Naive thymus-derived CD8-positive, alpha-beta T cell (primary cell): ENCODE data around the gene TRMT112. TPM values are rescaled to one million over a fixed set of nuclear protein-coding genes. Genes with fewer than 3 reads are reported as not detected.
A peak's percentile ranks its signal among the peaks of the same experiment; 100 is the strongest.

Experiments used
- ATAC-seq, 2 donors: fragments of 150-1000 bp; cut with Tn5 transposase in 1 of 2; sonication (Bioruptor Pico), chemical (Tn5 transposase) in 1 of 2; 1 replicate in 1 of 2; 2 replicates in 1 of 2; pipeline ENCODE4 v1.10.0; 2021; ENCODE audit warnings: mild to moderate bottlenecking in 2 of 2, moderate library complexity in 2 of 2
- POLR2A ChIA-PET: fragments of 350-600 bp; sonication (Branson Sonifier 250); formaldehyde crosslinking; loops from one replicate; lab custom pipeline; 2021; ENCODE audit warnings: antibody characterized with exemption; lab: Charles Lee
- DNase-seq, 10 donors: peaks; one replicate each; pipeline versions ENCODE4 v3.0.0 to v3.0.0-alpha.2; 2020 to 2022
- H3K27ac Mint-ChIP-seq, 10 donors: one replicate each; pipeline ENCODE4 v1.8.0; 2020 to 2022; ENCODE audit warnings: mild to moderate bottlenecking in 10 of 10, mixed read lengths in 10 of 10, moderate library complexity in 4 of 10, inconsistent platforms in 1 of 10
- H3K27me3 Mint-ChIP-seq, 5 donors: one replicate each; pipeline ENCODE4 v1.8.0; 2021 to 2022; ENCODE audit warnings: mixed read lengths in 5 of 5
- H3K36me3 Mint-ChIP-seq, 3 donors: one replicate each; pipeline ENCODE4 v1.8.0; 2020 to 2022; ENCODE audit warnings: mixed read lengths in 3 of 3, mild to moderate bottlenecking in 2 of 3, inconsistent platforms in 1 of 3
- H3K4me1 Mint-ChIP-seq, 4 donors: one replicate each; pipeline ENCODE4 v1.8.0; 2021 to 2022; ENCODE audit warnings: mixed read lengths in 4 of 4
- H3K4me3 Mint-ChIP-seq, 10 donors: one replicate each; pipeline ENCODE4 v1.8.0; 2020 to 2022; ENCODE audit warnings: mild to moderate bottlenecking in 10 of 10, mixed read lengths in 10 of 10, moderate library complexity in 6 of 10, inconsistent platforms in 1 of 10
- H3K9me3 Mint-ChIP-seq, 9 donors: one replicate each; pipeline ENCODE4 v1.8.0; 2020 to 2022; ENCODE audit warnings: mixed read lengths in 9 of 9, mild to moderate bottlenecking in 3 of 9, inconsistent platforms in 1 of 9, moderate library complexity in 1 of 9
- microRNA-seq: library from miRNA; unstranded; fragments of <30 nt; microRNA quantifications from one replicate; pipeline ENCODE4 v1.2.0, GENCODE V29; 2022; ENCODE audit warnings: borderline microRNAs expressed
- polyA plus RNA-seq, 3 donors: library from polyadenylated mRNA; unstranded; fragments of 300-500 nt; fragmentation: Illumina TruSeq; gene quantifications; one replicate each; pipeline ENCODE4 v1.2.3, GENCODE V29; 2021
- total RNA-seq, 8 experiments: library from RNA in 2 of 8; stranded (reverse) in 2 of 8; gene quantifications; one replicate each; pipeline ENCODE4 v1.2.3 and lab custom pipeline; 2021 to 2026

The TRMT112 gene
- total and polyA plus RNA-seq, 5 experiments from 2014 or later = 159 to 524 (median 509) TPM

DNA sequence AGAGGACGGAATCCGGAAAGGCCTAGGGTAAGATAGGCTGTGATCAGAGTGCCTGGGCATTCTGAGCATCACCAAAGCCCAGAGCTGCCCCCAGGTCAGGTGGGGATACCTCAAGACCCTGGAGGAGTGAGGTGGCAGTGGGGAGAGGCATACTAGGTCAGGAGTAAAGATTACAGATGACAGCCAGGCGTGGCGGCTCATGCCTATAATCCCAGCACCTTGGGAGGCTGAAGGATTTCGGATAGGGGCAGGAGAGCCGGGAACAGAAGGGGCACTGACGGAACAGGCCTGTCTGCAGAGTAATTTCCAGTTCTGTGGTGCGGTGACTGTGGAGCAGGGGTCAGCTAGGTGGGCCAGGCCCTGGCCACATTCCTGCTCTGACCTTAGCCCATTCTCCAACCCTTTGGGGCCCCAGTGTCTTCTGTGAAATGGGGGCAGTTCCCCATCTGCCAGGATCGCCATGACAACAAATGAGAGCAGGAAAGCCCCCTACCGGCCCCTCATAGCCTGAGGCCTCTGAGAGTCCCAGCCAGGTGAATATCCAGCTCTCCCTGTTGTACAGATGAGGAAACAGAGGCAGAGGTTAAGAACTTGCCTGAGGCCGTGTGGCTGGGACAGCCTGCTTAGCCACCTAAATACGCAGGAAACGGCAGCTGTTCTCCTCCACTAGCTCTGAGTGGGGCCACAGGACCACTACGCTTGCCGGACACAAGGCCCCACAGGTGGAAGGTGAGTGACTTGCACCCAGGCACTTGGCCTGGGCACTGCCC is 42.1 kb downstream of the TRMT112 start:
- H3K9me3 Mint-ChIP-seq = no peaks in the 10 kb centered on the region
- H3K4me1 Mint-ChIP-seq = peaks cover 4 to 14% (median 10%) of the 10 kb centered on the region in 4 donors
- H3K36me3 Mint-ChIP-seq = peaks cover 0 to 4% (median 0%) of the 10 kb centered on the region in 3 donors
- peak overlapping the region in 2 of 10 donors; percentile 8 to 72 for H3K27ac Mint-ChIP-seq
- ATAC-seq = no peak
- no peak for DNase-seq
- H3K27me3 Mint-ChIP-seq = no peaks in the 10 kb centered on the region
- H3K4me3 Mint-ChIP-seq = no peak overlapping the region
- POLR2A ChIA-PET = interaction anchor here (0.7 to 1.5 kb wide), 2 partner anchors 9 to 42 kb away, joined by 4 to 7 read pairs; partner anchors contain the start of genes BAD and PRDX5

DNA sequence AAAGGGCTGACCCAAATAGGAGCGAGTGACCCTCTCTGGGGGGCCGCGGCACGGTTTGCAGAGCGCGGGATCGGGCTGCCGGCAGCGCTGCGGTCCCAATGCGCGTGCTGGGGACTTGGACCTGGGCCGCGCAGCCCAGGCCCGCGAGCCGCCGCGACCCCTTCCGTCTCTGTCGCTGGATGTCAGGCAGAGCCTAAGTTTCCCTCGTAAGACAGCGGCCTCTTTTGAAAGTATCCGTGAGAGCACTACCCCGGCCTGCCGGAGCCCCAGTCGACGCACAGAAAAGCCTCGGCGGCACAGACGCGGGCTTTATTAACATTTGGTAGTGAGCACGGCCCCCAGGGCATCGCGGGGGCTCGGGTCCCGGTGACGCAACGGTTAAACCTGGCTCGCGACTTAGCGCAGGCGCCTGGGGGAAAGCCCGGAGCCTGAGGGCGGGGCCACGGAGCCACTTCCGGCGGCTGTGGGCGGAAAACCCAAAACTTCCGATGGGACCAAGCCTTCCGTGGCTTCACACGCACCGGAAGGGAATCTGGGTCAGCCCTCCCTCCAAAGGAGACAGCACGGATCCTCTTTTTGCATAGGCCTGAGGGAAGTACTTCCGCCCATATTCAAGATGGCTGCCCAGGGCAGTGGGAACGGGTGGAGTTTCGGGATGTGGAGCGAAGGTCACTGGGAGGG is 47.7 kb downstream of the TRMT112 start:
- Mint-ChIP-seq H3K36me3 (no peaks in the 10 kb centered on the region), H3K4me3 (peak overlapping the region; percentile 92 to 99 (median 96)), H3K9me3 (no peaks in the 10 kb centered on the region), H3K27me3 (no peaks in the 10 kb centered on the region), H3K4me1 (peaks cover 20 to 37% (median 27%) of the 10 kb centered on the region in 4 donors), H3K27ac (peak overlapping the region; percentile 94 to 100 (median 98))
- POLR2A ChIA-PET = interaction anchor here (0.7 to 6.6 kb wide), 22 partner anchors 12 to 1603 kb away, joined by 3 to 140 read pairs (median 8); partner anchors contain the start of genes BAD, CCDC88B, DNAJC4 and ESRRA
- ATAC-seq (peak; percentile 76 to 77), DNase-seq (peak; percentile 93 to 98 (median 97))

- Mint-ChIP-seq H3K4me1 (peaks cover 20 to 37% (median 27%) of the 10 kb centered on the region in 4 donors), H3K36me3 (no peaks in the 10 kb centered on the region), H3K4me3 (peak overlapping the region; percentile 86 to 99 (median 96)), H3K27me3 (no peaks in the 10 kb centered on the region), H3K27ac (peak overlapping the region; percentile 92 to 100 (median 98)), H3K9me3 (no peaks in the 10 kb centered on the region)
- ATAC-seq (peak; percentile 0 to 5), DNase-seq (peak in 2 of 10 donors; percentile 18 to 23)
- POLR2A ChIA-PET = interaction anchor here (0.6 to 6.6 kb wide), 18 partner anchors 11 to 1560 kb away, joined by 3 to 140 read pairs (median 12); partner anchors contain the start of genes BAD, CCDC88B, ESRRA and FERMT3
Measured at GRCh38 chr11:64268893-64269539, 48.3 kb downstream of the TRMT112 start.

DNA sequence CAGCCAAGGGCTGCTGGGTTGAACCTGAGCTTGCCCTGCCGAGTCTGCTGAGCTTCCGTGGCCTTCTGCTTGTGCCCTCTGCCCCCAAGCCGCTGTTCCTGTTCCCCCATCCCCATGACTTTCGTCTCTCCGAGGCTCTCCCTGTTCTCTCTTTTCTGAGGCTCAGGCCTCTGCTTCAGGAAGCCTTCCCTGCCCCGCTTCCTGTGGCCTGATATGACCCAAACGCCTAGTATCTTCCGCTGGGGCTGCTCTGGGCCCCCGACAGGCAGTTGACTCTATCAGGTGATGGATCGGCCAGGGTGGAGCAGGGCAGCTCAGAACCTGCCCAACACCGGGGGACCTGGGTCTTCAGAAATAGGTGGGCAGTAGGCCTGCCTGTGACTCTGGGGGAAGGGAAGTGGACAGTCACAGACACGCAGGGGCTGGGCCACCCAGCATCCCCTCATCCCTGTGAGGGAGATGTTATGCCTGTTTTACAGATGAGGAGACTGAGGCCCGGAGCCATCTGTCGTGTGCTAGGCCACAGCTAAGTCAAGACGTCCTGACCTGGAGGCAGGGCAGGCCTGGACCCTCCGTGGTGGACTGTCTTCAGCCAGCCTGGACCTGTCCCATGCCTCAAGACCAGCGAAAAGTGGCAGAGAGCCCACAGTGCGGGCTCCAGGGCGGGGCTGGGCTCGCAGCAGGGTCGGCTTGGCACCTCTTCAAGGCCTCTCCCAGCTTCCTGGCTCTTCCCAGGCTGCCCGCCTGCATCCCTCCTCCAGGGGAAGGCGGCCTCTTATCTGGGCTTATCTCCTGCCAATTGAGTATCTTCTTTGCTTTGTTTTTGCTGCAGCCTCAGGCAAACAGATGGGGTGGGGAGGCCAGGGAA is 49.1 kb downstream of the TRMT112 start:
- Mint-ChIP-seq H3K36me3 (no peaks in the 10 kb centered on the region), H3K9me3 (no peaks in the 10 kb centered on the region), H3K4me1 (peaks cover 20 to 37% (median 27%) of the 10 kb centered on the region in 4 donors), H3K27ac (peak overlapping the region; percentile 92 to 100 (median 98)), H3K27me3 (no peaks in the 10 kb centered on the region), H3K4me3 (peak overlapping the region; percentile 86 to 99 (median 96))
- no peak for DNase-seq
- no peak for ATAC-seq
- POLR2A ChIA-PET = interaction anchor here (0.6 to 6.6 kb wide), 16 partner anchors 10 to 1559 kb away, joined by 3 to 140 read pairs (median 15); partner anchors contain the start of genes BAD, ESRRA, FERMT3 and FKBP2

GRCh38 chr11:64267207-64267945 is 50.0 kb downstream of the TRMT112 start:
- no peaks in the 10 kb centered on the region for H3K27me3 Mint-ChIP-seq
- POLR2A ChIA-PET = interaction anchor here (0.6 to 6.6 kb wide), 7 partner anchors 10 to 887 kb away, joined by 3 to 140 read pairs (median 69); partner anchors contain the start of genes BAD, FERMT3, FKBP2 and GPR137
- no peaks in the 10 kb centered on the region for H3K9me3 Mint-ChIP-seq
- no peaks in the 10 kb centered on the region for H3K36me3 Mint-ChIP-seq
- H3K4me1 Mint-ChIP-seq = peaks cover 22 to 36% (median 25%) of the 10 kb centered on the region in 4 donors
- peak overlapping the region in 6 of 10 donors; percentile 16 to 97 (median 74) for H3K4me3 Mint-ChIP-seq
- peak overlapping the region in 6 of 10 donors; percentile 35 to 98 (median 76) for H3K27ac Mint-ChIP-seq
- DNase-seq = no peak
- ATAC-seq = no peak

Small RNAs within 50 kb of the gene (microRNA-seq; reads per million reads assigned to microRNA genes)
- gene MIR7155 = not detected

Other genes with a start within 250 kb of the TRMT112 start
- 10 to 100 TPM; 10.8 to 14.4 TPM for gene MACROD1, start 151.4 kb downstream of the TRMT112 start, total RNA-seq
- gene MACROD1, start 151.4 kb downstream of the TRMT112 start, polyA plus RNA-seq = 10 to 100 TPM in 2 of 3 donors, 1 to 10 TPM in 1; 7.3 to 14.4 (median 10.7) TPM
- gene STIP1, start 131.4 kb downstream of the TRMT112 start, total RNA-seq = 100 to 1,000 TPM; 110 to 114 TPM
- 100 to 1,000 TPM in 1 of 3 donors, 10 to 100 TPM in 2; 59.4 to 132 (median 66.2) TPM for gene STIP1, start 131.4 kb downstream of the TRMT112 start, polyA plus RNA-seq
- 100 to 1,000 TPM; 104 to 108 TPM for gene FERMT3, start 110.8 kb downstream of the TRMT112 start, total RNA-seq
- gene FERMT3, start 110.8 kb downstream of the TRMT112 start, polyA plus RNA-seq = 100 to 1,000 TPM; 125 to 149 (median 129) TPM
- 10 to 100 TPM; 40.2 to 41.0 TPM for gene TRPT1, start 91.4 kb downstream of the TRMT112 start, total RNA-seq
- 10 to 100 TPM; 47.2 to 54.2 (median 51.4) TPM for gene TRPT1, start 91.4 kb downstream of the TRMT112 start, polyA plus RNA-seq
- 10 to 100 TPM; 77.1 to 83.8 TPM for gene NUDT22, start 91.3 kb downstream of the TRMT112 start, total RNA-seq
- gene NUDT22, start 91.3 kb downstream of the TRMT112 start, polyA plus RNA-seq = 10 to 100 TPM; 43.4 to 50.4 (median 48.2) TPM
- gene DNAJC4, start 87.0 kb downstream of the TRMT112 start, total RNA-seq = 10 to 100 TPM; 54.9 to 56.2 TPM
- gene DNAJC4, start 87.0 kb downstream of the TRMT112 start, polyA plus RNA-seq = 10 to 100 TPM; 21.5 to 33.2 (median 30.9) TPM
- 10 to 100 TPM; 59.7 to 62.1 TPM for gene VEGFB, start 83.0 kb downstream of the TRMT112 start, total RNA-seq
- 10 to 100 TPM; 11.2 to 28.1 (median 16.9) TPM for gene VEGFB, start 83.0 kb downstream of the TRMT112 start, polyA plus RNA-seq
- gene FKBP2, start 76.5 kb downstream of the TRMT112 start, total RNA-seq = 10 to 100 TPM; 24.1 to 28.9 TPM
- gene FKBP2, start 76.5 kb downstream of the TRMT112 start, polyA plus RNA-seq = 10 to 100 TPM; 84.9 to 91.8 (median 85.5) TPM
- 10 to 100 TPM; 39.1 to 45.5 TPM for gene PPP1R14B, start 70.6 kb downstream of the TRMT112 start, total RNA-seq
- gene PPP1R14B, start 70.6 kb downstream of the TRMT112 start, polyA plus RNA-seq = 10 to 100 TPM; 22.4 to 50.6 (median 45.4) TPM
- 1 to 10 TPM; 8.1 to 8.8 TPM for gene PLCB3, start 66.0 kb downstream of the TRMT112 start, total RNA-seq
- gene PLCB3, start 66.0 kb downstream of the TRMT112 start, polyA plus RNA-seq = under 1 TPM; 0.20 to 0.51 (median 0.35) TPM
- gene BAD, start 32.9 kb downstream of the TRMT112 start, total RNA-seq = 10 to 100 TPM; 13.7 to 18.5 TPM
- gene BAD, start 32.9 kb downstream of the TRMT112 start, polyA plus RNA-seq = 10 to 100 TPM; 39.1 to 44.8 (median 39.9) TPM
- gene GPR137, start 31.7 kb downstream of the TRMT112 start, total RNA-seq = 10 to 100 TPM; 33.0 to 33.3 TPM
- 1 to 10 TPM; 4.8 to 6.9 (median 6.4) TPM for gene GPR137, start 31.7 kb downstream of the TRMT112 start, polyA plus RNA-seq
- not detected for gene KCNK4, start 26.3 kb downstream of the TRMT112 start, total RNA-seq
- gene KCNK4, start 26.3 kb downstream of the TRMT112 start, polyA plus RNA-seq = not detected
- not detected for gene CATSPERZ, start 17.2 kb downstream of the TRMT112 start, total RNA-seq
- gene CATSPERZ, start 17.2 kb downstream of the TRMT112 start, polyA plus RNA-seq = not detected
- 10 to 100 TPM; 19.9 to 24.9 TPM for gene ESRRA, start 12.0 kb downstream of the TRMT112 start, total RNA-seq
- 1 to 10 TPM; 3.5 to 9.1 (median 4.8) TPM for gene ESRRA, start 12.0 kb downstream of the TRMT112 start, polyA plus RNA-seq
- gene PRDX5, start 562 bp upstream of the TRMT112 start, total RNA-seq = 10 to 100 TPM; 47.5 to 51.5 TPM
- gene PRDX5, start 562 bp upstream of the TRMT112 start, polyA plus RNA-seq = 100 to 1,000 TPM; 186 to 239 (median 206) TPM
- gene CCDC88B, start 22.6 kb upstream of the TRMT112 start, total RNA-seq = 100 to 1,000 TPM; 112 to 119 TPM
- gene CCDC88B, start 22.6 kb upstream of the TRMT112 start, polyA plus RNA-seq = 10 to 100 TPM; 10.4 to 37.0 (median 19.2) TPM
- 10 to 100 TPM; 21.0 to 23.3 TPM for gene RPS6KA4, start 41.6 kb upstream of the TRMT112 start, total RNA-seq
- gene RPS6KA4, start 41.6 kb upstream of the TRMT112 start, polyA plus RNA-seq = 1 to 10 TPM; 4.3 to 5.1 (median 5.1) TPM
- gene SLC22A11, start 238.4 kb upstream of the TRMT112 start, total RNA-seq = not detected
- gene SLC22A11, start 238.4 kb upstream of the TRMT112 start, polyA plus RNA-seq = not detected